GM23338 (cell line): Measurements from ENCODE around the gene ICE1. TPM values are rescaled to one million over a fixed set of nuclear protein-coding genes. Genes with fewer than 3 reads are reported as not detected.

Source experiments
- CREB1 ChIP-seq: fragments of 250-450 bp; sonication (Bioruptor Pico); IDR thresholded peaks from 2 replicates; pipeline ENCODE4 v1.5.0; 2020; ENCODE audit warnings: low read depth, mild to moderate bottlenecking, moderate library complexity
- ETS1 ChIP-seq: IDR thresholded peaks from 2 replicates; pipeline ENCODE4 v1.6.1; 2016; ENCODE audit warnings: antibody characterized with exemption
- EZH2phosphoT487 ChIP-seq: fragments of 200-600 bp; sonication (generic); IDR thresholded peaks from one replicate; pipeline ENCODE4 v1.8.1; 2018; ENCODE audit warnings: antibody characterized with exemption; ENCODE audit not compliant: unreplicated experiment
- JUNB ChIP-seq: IDR thresholded peaks from one replicate; pipeline ENCODE4 v1.6.1; 2016; ENCODE audit warnings: antibody characterized with exemption; ENCODE audit not compliant: unreplicated experiment
- STAT1 ChIP-seq: IDR thresholded peaks from one replicate; pipeline ENCODE4 v1.6.1; 2016; ENCODE audit warnings: antibody characterized with exemption; ENCODE audit not compliant: unreplicated experiment
- ZNF331 ChIP-seq: fragments of 250-450 bp; sonication (Bioruptor Pico); IDR thresholded peaks from 2 replicates; pipeline ENCODE4 v1.5.0; 2020; ENCODE audit warnings: low read depth, mild to moderate bottlenecking, moderate library complexity
- ZNF462 ChIP-seq: fragments of 250-450 bp; sonication (Bioruptor Pico); IDR thresholded peaks from 2 replicates; pipeline ENCODE4 v1.5.0; 2020; ENCODE audit warnings: mild to moderate bottlenecking, moderate library complexity
- polyA plus RNA-seq: library from polyadenylated mRNA; unstranded; fragments of >200 nt; fragmentation: Nextera tagmentation; extraction: Ambion mirVana; gene quantifications from 2 replicates; pipeline ENCODE4 v1.2.1, GENCODE V29; 2016
- total RNA-seq: library from RNA; depleted of rRNA; stranded (reverse); fragments of >200 nt; shearing (Covaris generic); gene quantifications from 2 replicates; pipeline ENCODE4 v1.2.3, GENCODE V29; 2014
- TF ChIP-seq, protein P1 (sequence below): IDR thresholded peaks from one replicate; pipeline ENCODE4 v1.6.1; 2018; ENCODE audit warnings: antibody characterized with exemption; ENCODE audit not compliant: unreplicated experiment

The ICE1 gene
- total and polyA plus RNA-seq, 2 experiments from 2014 or later, result 59.5 to 65.1 TPM

DNA sequence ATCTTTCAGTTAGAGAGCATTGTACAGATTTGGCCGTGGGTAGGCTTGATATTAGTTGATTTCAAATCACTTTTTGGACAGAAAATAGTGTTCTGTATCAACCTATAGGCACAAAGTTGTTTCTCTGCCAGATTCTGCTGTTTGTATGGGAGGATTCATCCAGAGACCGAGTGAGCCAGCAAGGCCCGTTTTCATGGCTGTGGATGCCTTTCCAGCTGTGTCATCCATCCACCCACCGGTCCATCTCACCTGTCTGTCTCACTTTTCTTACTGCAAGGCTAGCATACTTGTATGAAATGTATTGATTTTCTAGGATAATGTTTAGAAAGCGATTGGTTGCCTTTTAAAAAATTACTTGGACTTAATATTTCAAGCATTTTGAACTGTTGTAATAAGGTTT is 34.4 kb downstream of the ICE1 start (continued):
- TF ChIP-seq ZNF462 (CRISPR knock-in tag) (no peak), ETS1 (no peak), ZNF331 (no peak), CREB1 (CRISPR knock-in tag) (no peak), JUNB (no peak), STAT1 (no peak), EZH2phosphoT487 (no peak)
- TF ChIP-seq, protein P1, sequence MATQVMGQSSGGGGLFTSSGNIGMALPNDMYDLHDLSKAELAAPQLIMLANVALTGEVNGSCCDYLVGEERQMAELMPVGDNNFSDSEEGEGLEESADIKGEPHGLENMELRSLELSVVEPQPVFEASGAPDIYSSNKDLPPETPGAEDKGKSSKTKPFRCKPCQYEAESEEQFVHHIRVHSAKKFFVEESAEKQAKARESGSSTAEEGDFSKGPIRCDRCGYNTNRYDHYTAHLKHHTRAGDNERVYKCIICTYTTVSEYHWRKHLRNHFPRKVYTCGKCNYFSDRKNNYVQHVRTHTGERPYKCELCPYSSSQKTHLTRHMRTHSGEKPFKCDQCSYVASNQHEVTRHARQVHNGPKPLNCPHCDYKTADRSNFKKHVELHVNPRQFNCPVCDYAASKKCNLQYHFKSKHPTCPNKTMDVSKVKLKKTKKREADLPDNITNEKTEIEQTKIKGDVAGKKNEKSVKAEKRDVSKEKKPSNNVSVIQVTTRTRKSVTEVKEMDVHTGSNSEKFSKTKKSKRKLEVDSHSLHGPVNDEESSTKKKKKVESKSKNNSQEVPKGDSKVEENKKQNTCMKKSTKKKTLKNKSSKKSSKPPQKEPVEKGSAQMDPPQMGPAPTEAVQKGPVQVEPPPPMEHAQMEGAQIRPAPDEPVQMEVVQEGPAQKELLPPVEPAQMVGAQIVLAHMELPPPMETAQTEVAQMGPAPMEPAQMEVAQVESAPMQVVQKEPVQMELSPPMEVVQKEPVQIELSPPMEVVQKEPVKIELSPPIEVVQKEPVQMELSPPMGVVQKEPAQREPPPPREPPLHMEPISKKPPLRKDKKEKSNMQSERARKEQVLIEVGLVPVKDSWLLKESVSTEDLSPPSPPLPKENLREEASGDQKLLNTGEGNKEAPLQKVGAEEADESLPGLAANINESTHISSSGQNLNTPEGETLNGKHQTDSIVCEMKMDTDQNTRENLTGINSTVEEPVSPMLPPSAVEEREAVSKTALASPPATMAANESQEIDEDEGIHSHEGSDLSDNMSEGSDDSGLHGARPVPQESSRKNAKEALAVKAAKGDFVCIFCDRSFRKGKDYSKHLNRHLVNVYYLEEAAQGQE, result no peak
